HG03571 (cell line): ENCODE data around the gene MMS22L.
"Not testable (repeated sequence)": the region's sequence is repeated elsewhere in the genome, so short reads cannot be mapped to it uniquely, and the experiment has no call there.

Source experiments
- ATAC-seq: cut with Tn5 transposase; IDR thresholded peaks from one replicate; pipeline ENCODE4 v1.9.1; 2021; ENCODE audit not compliant: unreplicated experiment

Gene MMS22L

GRCh38 chr6:97246842-97247241 lies 36.2 kb downstream of the MMS22L start:
- no peak for ATAC-seq

- no peak for ATAC-seq
Measured at GRCh38 chr6:97240222-97240621, 42.8 kb downstream of the MMS22L start.

- ATAC-seq: no peak
Measured at GRCh38 chr6:97231911-97232310, 51.1 kb downstream of the MMS22L start.

- no peak for ATAC-seq
Measured at GRCh38 chr6:97222903-97223302, 60.1 kb downstream of the MMS22L start.

- no peak for ATAC-seq
Measured at GRCh38 chr6:97218912-97219311, 64.1 kb downstream of the MMS22L start.

GRCh38 chr6:97215157-97215769 lies 67.8 kb downstream of the MMS22L start:
- no peak for ATAC-seq

GRCh38 chr6:97214671-97215070 lies 68.3 kb downstream of the MMS22L start:
- ATAC-seq: no peak

- ATAC-seq: no peak
Measured at GRCh38 chr6:97207383-97207782, 75.6 kb downstream of the MMS22L start.

GRCh38 chr6:97205966-97206365 lies 77.0 kb downstream of the MMS22L start:
- ATAC-seq: no peak

GRCh38 chr6:97203343-97203742 lies 79.7 kb downstream of the MMS22L start:
- ATAC-seq: no peak

GRCh38 chr6:97198046-97198565 lies 84.9 kb downstream of the MMS22L start:
- no peak for ATAC-seq

GRCh38 chr6:97195117-97195516 lies 87.9 kb downstream of the MMS22L start:
- no peak for ATAC-seq

- ATAC-seq: no peak
Measured at GRCh38 chr6:97189767-97190166, 93.2 kb downstream of the MMS22L start.

GRCh38 chr6:97187951-97188350 lies 95.1 kb downstream of the MMS22L start:
- no peak for ATAC-seq

- ATAC-seq: peak; percentile 89
Measured at GRCh38 chr6:97186416-97186999, 96.5 kb downstream of the MMS22L start.

GRCh38 chr6:97177905-97178304 lies 105.1 kb downstream of the MMS22L start:
- ATAC-seq: no peak

GRCh38 chr6:97176468-97176867 lies 106.5 kb downstream of the MMS22L start:
- no peak for ATAC-seq

- no peak for ATAC-seq
Measured at GRCh38 chr6:97175806-97176205, 107.2 kb downstream of the MMS22L start.

GRCh38 chr6:97174471-97174870 lies 108.5 kb downstream of the MMS22L start:
- ATAC-seq: no peak

GRCh38 chr6:97160280-97160679 lies 122.7 kb downstream of the MMS22L start:
- no peak for ATAC-seq

- ATAC-seq: not testable (repeated sequence)
Measured at GRCh38 chr6:97155447-97155846, 127.6 kb downstream of the MMS22L start.

GRCh38 chr6:97154015-97154414 lies 129.0 kb downstream of the MMS22L start:
- ATAC-seq: no peak

- ATAC-seq: no peak
Measured at GRCh38 chr6:97151601-97152000, 131.4 kb downstream of the MMS22L start.
